Endothelial cell of umbilical vein (primary cell): ENCODE data around the gene PPP1R3D. TPM values are rescaled to one million over a fixed set of nuclear protein-coding genes. Genes with fewer than 3 reads are reported as not detected.

Experiments
- BruUV-seq: library from RNA; stranded (reverse); fragments of 400-500 nt; replicated peaks from 2 replicates; lab custom pipeline; 2021; lab: Mats Ljungman, UMichigan
- CTCF ChIA-PET: fragments of 300-600, 350-600 bp; sonication (Branson Sonifier 250); formaldehyde crosslinking; loops from one replicate; lab custom pipeline; 2021; ENCODE audit warnings: antibody characterized with exemption, inconsistent platforms; lab: Charles Lee
- POLR2A ChIA-PET: fragments of 300-600, 350-600 bp; sonication (Branson Sonifier 250); formaldehyde crosslinking; loops from one replicate; lab custom pipeline; 2021; ENCODE audit warnings: antibody characterized with exemption, inconsistent platforms; lab: Charles Lee
- DNase-seq: peaks from one replicate; pipeline ENCODE4 v3.0.0-alpha.2; 2011; ENCODE audit warnings: low read depth, low spot score
- FAIRE-seq: peaks from 2 replicates; lab custom pipeline; 2011; peaks lifted over from hg19 to GRCh38; lab: Jason Lieb, UNC
- H2AFZ ChIP-seq: 2 replicates; pipeline ENCODE4 v1.6.0; 2012; ENCODE audit warnings: low read depth, low read length, control low read depth, inconsistent platforms
- H3K27ac ChIP-seq: 2 replicates; pipeline ENCODE4 v1.5.1; 2011; ENCODE audit warnings: low read depth, mild to moderate bottlenecking, control low read depth, low read length, moderate library complexity; ENCODE audit not compliant: insufficient read depth
- H3K27me3 ChIP-seq, 2 experiments: 2 replicates each; pipeline versions ENCODE4 v1.6.0 to v1.6.1; 2011; ENCODE audit warnings: low read length in 2 of 2, mixed read lengths in 1 of 2; ENCODE audit not compliant: control insufficient read depth in 2 of 2, insufficient read depth in 2 of 2
- H3K36me3 ChIP-seq, 2 experiments: 2 replicates in 1 of 2; 3 replicates in 1 of 2; pipeline ENCODE4 v1.5.1; 2011; ENCODE audit warnings: low read length in 2 of 2, mild to moderate bottlenecking in 1 of 2, moderate library complexity in 1 of 2; ENCODE audit not compliant: control insufficient read depth in 2 of 2, insufficient read depth in 2 of 2; ENCODE audit errors: extremely low read depth in 1 of 2
- H3K4me1 ChIP-seq: 3 replicates; pipeline ENCODE4 v1.5.1; 2011; ENCODE audit warnings: mild to moderate bottlenecking, low read length; ENCODE audit not compliant: control insufficient read depth, insufficient read depth; ENCODE audit errors: extremely low read depth
- H3K4me2 ChIP-seq: 2 replicates; pipeline ENCODE4 v1.6.1; 2011; ENCODE audit warnings: low read length, control low read depth, mixed read lengths; ENCODE audit not compliant: insufficient read depth
- H3K4me3 ChIP-seq, 3 experiments: fragments of 200-600 bp in 1 of 3; sonication (generic), shearing (Covaris generic) in 1 of 3; replicated peaks in 1 of 3; 2 replicates each; pipeline ENCODE4 v1.5.1; 2011 to 2016; ENCODE audit warnings: control low read depth in 3 of 3, low read length in 3 of 3, mild to moderate bottlenecking in 2 of 3, inconsistent platforms in 1 of 3, low read depth in 1 of 3, moderate library complexity in 1 of 3; ENCODE audit not compliant: insufficient read depth in 1 of 3
- H3K79me2 ChIP-seq: 2 replicates; pipeline ENCODE4 v1.6.0; 2012; ENCODE audit warnings: low read length, inconsistent platforms; ENCODE audit not compliant: control insufficient read depth, insufficient read depth
- H3K9ac ChIP-seq: replicated peaks from 2 replicates; pipeline ENCODE3; 2011; ENCODE audit warnings: low read length, control low read depth; ENCODE audit not compliant: insufficient read depth; ENCODE audit errors: extremely low read depth
- H3K9me1 ChIP-seq: replicated peaks from 3 replicates; pipeline ENCODE4 v1.6.0; 2011; ENCODE audit warnings: mild to moderate bottlenecking, low read length; ENCODE audit not compliant: control insufficient read depth, insufficient read depth; ENCODE audit errors: extremely low read depth
- H3K9me3 ChIP-seq: replicated peaks from 2 replicates; pipeline ENCODE4 v1.5.1; 2012; ENCODE audit warnings: low read length, inconsistent platforms; ENCODE audit not compliant: control insufficient read depth, insufficient read depth
- H4K20me1 ChIP-seq: replicated peaks from 2 replicates; pipeline ENCODE3; 2011; ENCODE audit warnings: mild to moderate bottlenecking, low read length; ENCODE audit not compliant: control insufficient read depth, insufficient read depth; ENCODE audit errors: extremely low read depth
- EZH2 ChIP-seq: IDR thresholded peaks from 2 replicates; pipeline ENCODE4 v1.6.1; 2012; ENCODE audit warnings: borderline replicate concordance, low read depth, mild to moderate bottlenecking, moderate library complexity, low read length, inconsistent platforms; ENCODE audit not compliant: severe bottlenecking
- FOS ChIP-seq: IDR thresholded peaks from 2 replicates; pipeline ENCODE4 v1.6.1; 2011; ENCODE audit warnings: mild to moderate bottlenecking, low read length, moderate library complexity, borderline replicate concordance; ENCODE audit not compliant: insufficient read depth
- GATA2 ChIP-seq: IDR thresholded peaks from 2 replicates; pipeline ENCODE4 v1.7.0; 2011; ENCODE audit warnings: low read depth, mild to moderate bottlenecking, moderate library complexity, mixed read lengths, low read length; ENCODE audit not compliant: insufficient read length, insufficient read depth
- JUN ChIP-seq: IDR thresholded peaks from 2 replicates; pipeline ENCODE4 v1.6.1; 2011; ENCODE audit warnings: borderline replicate concordance, low read depth; ENCODE audit not compliant: insufficient read length, insufficient read depth
- MYC ChIP-seq: IDR thresholded peaks from one replicate; pipeline ENCODE4 v1.6.1; 2011; ENCODE audit warnings: mild to moderate bottlenecking, low read depth, low read length
- POLR2A ChIP-seq: IDR thresholded peaks from 2 replicates; pipeline ENCODE4 v1.6.1; 2012; ENCODE audit warnings: low read depth, mild to moderate bottlenecking, control low read depth, low read length
- POLR2AphosphoS5 ChIP-seq: IDR thresholded peaks from 2 replicates; pipeline ENCODE4 v1.6.1; 2012; ENCODE audit warnings: low read depth, mild to moderate bottlenecking, control low read depth, low read length, moderate library complexity; ENCODE audit not compliant: insufficient read depth
- dilution Hi-C: fragments of 300-500 bp; cut with MboI; formaldehyde crosslinking; loops from one replicate; pipeline ENCODE4 v1.15.0; 2019; ENCODE audit warnings: low sequenced_read_pairs; ENCODE audit not compliant: extremely low pct_ligation_motif_present
- intact Hi-C: fragments of 100-400 bp; cut with micrococcal nuclease; formaldehyde crosslinking; loops from one replicate; pipeline ENCODE4 v1.10.0; 2022
- polyA plus RNA-seq, 4 experiments: library from polyadenylated mRNA; depleted of rRNA in 3 of 4; stranded (reverse) in 3 of 4; unstranded in 1 of 4; fragments of >200 nt; gene quantifications; 2 replicates each; pipeline versions ENCODE4 v1.2.1 to v1.2.3, GENCODE V29; 2011 to 2012; ENCODE audit warnings: missing spikeins in 1 of 4
- total RNA-seq: library from RNA; stranded (reverse); gene quantifications from 2 replicates; pipeline ENCODE4 v1.2.3, GENCODE V29; 2021
- TF ChIP-seq, protein P1 (sequence below): IDR thresholded peaks from 2 replicates; pipeline ENCODE4 v1.6.1; 2011; ENCODE audit not compliant: insufficient read depth, insufficient read length
- TF ChIP-seq, protein P2 (sequence below), 2 donors: IDR thresholded peaks; 1 replicate in 1 of 2; 2 replicates in 1 of 2; pipeline ENCODE4 v1.5.1; 2011; ENCODE audit warnings: low read length in 2 of 2, mild to moderate bottlenecking in 2 of 2, moderate library complexity in 2 of 2, control low read depth in 1 of 2, inconsistent platforms in 1 of 2, low read depth in 1 of 2; ENCODE audit not compliant: insufficient read depth in 1 of 2; ENCODE audit errors: extremely low read depth in 1 of 2

PPP1R3D gene
- total and polyA plus RNA-seq, 2 donors (not counting 3 experiments of a cell fraction or from before 2014, with no cell fraction given), result 1.7 to 5.2 TPM

DNA sequence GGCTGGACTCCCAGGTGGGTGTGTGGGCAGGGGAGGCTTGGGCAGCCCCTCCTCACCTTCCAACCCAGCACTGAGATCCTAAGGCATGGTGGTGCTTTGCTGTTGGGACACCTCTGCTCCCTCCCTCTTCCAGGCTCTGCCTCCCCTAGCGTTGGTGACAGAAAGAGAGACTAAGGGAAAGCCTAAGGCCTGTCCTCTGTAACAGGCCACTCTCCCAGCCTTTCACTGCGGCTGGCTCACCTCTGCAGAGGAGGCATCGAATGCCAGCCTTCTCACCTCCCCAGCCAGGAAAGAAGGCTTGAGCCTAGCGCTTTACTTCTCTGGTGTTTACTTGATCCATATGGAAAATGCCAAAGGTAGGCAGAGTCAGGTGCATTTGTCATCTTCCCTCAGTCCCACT, 14.6 kb upstream of the PPP1R3D start:
- no peaks in the 10 kb centered on the region for H3K9me3 ChIP-seq
- no TSS peak for BruUV-seq
- no peaks in the 10 kb centered on the region for H3K79me2 ChIP-seq
- ChIA-PET CTCF (interaction anchor here (0.9 to 1.9 kb wide), 5 partner anchors 9 to 20 kb away, joined by 3 to 9 read pairs (median 4); partner anchors contain the start of genes FAM217B and PPP1R3D), POLR2A (interaction anchor here (0.8 kb wide), 1 partner anchor 20 kb away, joined by 3 read pairs; no protein-coding TSS in a partner anchor)
- H2AFZ ChIP-seq, result no peak overlapping the region
- H3K9ac ChIP-seq, result no peak overlapping the region
- DNase-seq, result no peak
- no peaks in the 10 kb centered on the region for H3K4me1 ChIP-seq
- no peak overlapping the region for H3K27ac ChIP-seq
- TF ChIP-seq GATA2 (no peak), POLR2AphosphoS5 (no peak), FOS (no peak)
- dilution Hi-C loops, result no loop called here
- no peaks in the 10 kb centered on the region for H3K9me1 ChIP-seq
- no peak for FAIRE-seq
- H3K27me3 ChIP-seq, result no peaks in the 10 kb centered on the region
- H3K4me3 ChIP-seq, result no peak overlapping the region
- no peaks in the 10 kb centered on the region for H4K20me1 ChIP-seq
- no peak overlapping the region for H3K4me2 ChIP-seq
- intact Hi-C loops, result no loop called here
- no peaks in the 10 kb centered on the region for H3K36me3 ChIP-seq

- H4K20me1 ChIP-seq, result no peaks in the 10 kb centered on the region
- FAIRE-seq (no peak), DNase-seq (no peak)
- dilution Hi-C loops, result no loop called here
- H3K9me3 ChIP-seq, result no peaks in the 10 kb centered on the region
- H3K27ac ChIP-seq, result no peak overlapping the region
- TF ChIP-seq, protein P1, sequence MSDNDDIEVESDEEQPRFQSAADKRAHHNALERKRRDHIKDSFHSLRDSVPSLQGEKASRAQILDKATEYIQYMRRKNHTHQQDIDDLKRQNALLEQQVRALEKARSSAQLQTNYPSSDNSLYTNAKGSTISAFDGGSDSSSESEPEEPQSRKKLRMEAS, result no peak
- TF ChIP-seq FOS (no peak), POLR2AphosphoS5 (no peak), JUN (no peak), MYC (no peak), POLR2A (no peak), EZH2 (no peak), GATA2 (no peak)
- TF ChIP-seq, protein P2, sequence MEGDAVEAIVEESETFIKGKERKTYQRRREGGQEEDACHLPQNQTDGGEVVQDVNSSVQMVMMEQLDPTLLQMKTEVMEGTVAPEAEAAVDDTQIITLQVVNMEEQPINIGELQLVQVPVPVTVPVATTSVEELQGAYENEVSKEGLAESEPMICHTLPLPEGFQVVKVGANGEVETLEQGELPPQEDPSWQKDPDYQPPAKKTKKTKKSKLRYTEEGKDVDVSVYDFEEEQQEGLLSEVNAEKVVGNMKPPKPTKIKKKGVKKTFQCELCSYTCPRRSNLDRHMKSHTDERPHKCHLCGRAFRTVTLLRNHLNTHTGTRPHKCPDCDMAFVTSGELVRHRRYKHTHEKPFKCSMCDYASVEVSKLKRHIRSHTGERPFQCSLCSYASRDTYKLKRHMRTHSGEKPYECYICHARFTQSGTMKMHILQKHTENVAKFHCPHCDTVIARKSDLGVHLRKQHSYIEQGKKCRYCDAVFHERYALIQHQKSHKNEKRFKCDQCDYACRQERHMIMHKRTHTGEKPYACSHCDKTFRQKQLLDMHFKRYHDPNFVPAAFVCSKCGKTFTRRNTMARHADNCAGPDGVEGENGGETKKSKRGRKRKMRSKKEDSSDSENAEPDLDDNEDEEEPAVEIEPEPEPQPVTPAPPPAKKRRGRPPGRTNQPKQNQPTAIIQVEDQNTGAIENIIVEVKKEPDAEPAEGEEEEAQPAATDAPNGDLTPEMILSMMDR (IDR thresholded peaks at IDR 0.05; ENCODE audit: extremely low read depth in 1 of 2, insufficient read depth in 1 of 2, low read depth in 1 of 2, low read length in 2 of 2), result no peak
- no peaks in the 10 kb centered on the region for H3K27me3 ChIP-seq
- no peaks in the 10 kb centered on the region for H3K4me1 ChIP-seq
- ChIA-PET CTCF (interaction anchor here (1.4 to 4.6 kb wide), 3 partner anchors 10 to 22 kb away, joined by 3 to 28 read pairs (median 9); partner anchors contain the start of genes FAM217B, PPP1R3D and SYCP2), POLR2A (no interaction called here)
- H2AFZ ChIP-seq, result no peak overlapping the region
- H3K4me3 ChIP-seq, result no peak overlapping the region
- no peaks in the 10 kb centered on the region for H3K79me2 ChIP-seq
- H3K9me1 ChIP-seq, result no peaks in the 10 kb centered on the region
- intact Hi-C loops, result loop anchor here (10.0 kb wide), 1 partner anchor 935 kb away; the partner anchor contains the start of gene TUBB1
- no peak overlapping the region for H3K9ac ChIP-seq
- H3K4me2 ChIP-seq, result no peak overlapping the region
- BruUV-seq, result no TSS peak
- H3K36me3 ChIP-seq, result no peaks in the 10 kb centered on the region
Observed at GRCh38 chr20:59949911-59950310, 9.8 kb upstream of the PPP1R3D start.
